GM23338 (cell line): ENCODE results near the gene HMCN2.

Experiments
- CREB1 ChIP-seq: fragments of 250-450 bp; sonication (Bioruptor Pico); IDR thresholded peaks from 2 replicates; pipeline ENCODE4 v1.5.0; 2020; ENCODE audit warnings: low read depth, mild to moderate bottlenecking, moderate library complexity
- ETS1 ChIP-seq: IDR thresholded peaks from 2 replicates; pipeline ENCODE4 v1.6.1; 2016; ENCODE audit warnings: antibody characterized with exemption
- EZH2 ChIP-seq: fragments of 200-600 bp; sonication (generic); IDR thresholded peaks from one replicate; pipeline ENCODE4 v1.8.0; 2017; ENCODE audit warnings: antibody characterized with exemption, mild to moderate bottlenecking, low read depth; ENCODE audit not compliant: unreplicated experiment
- EZH2phosphoT487 ChIP-seq: fragments of 200-600 bp; sonication (generic); IDR thresholded peaks from one replicate; pipeline ENCODE4 v1.8.1; 2018; ENCODE audit warnings: antibody characterized with exemption; ENCODE audit not compliant: unreplicated experiment
- JUNB ChIP-seq: IDR thresholded peaks from one replicate; pipeline ENCODE4 v1.6.1; 2016; ENCODE audit warnings: antibody characterized with exemption; ENCODE audit not compliant: unreplicated experiment
- NANOG ChIP-seq: IDR thresholded peaks from 2 replicates; pipeline ENCODE4 v1.6.1; 2016; ENCODE audit warnings: antibody characterized with exemption, borderline replicate concordance
- POLR2AphosphoS5 ChIP-seq: IDR thresholded peaks from 2 replicates; pipeline ENCODE4 v1.6.1; 2016; ENCODE audit warnings: antibody characterized with exemption, low read depth
- STAT1 ChIP-seq: IDR thresholded peaks from one replicate; pipeline ENCODE4 v1.6.1; 2016; ENCODE audit warnings: antibody characterized with exemption; ENCODE audit not compliant: unreplicated experiment
- ZNF114 ChIP-seq: fragments of 250-450 bp; sonication (Bioruptor Pico); IDR thresholded peaks from 2 replicates; pipeline ENCODE4 v1.5.0; 2020; ENCODE audit warnings: mild to moderate bottlenecking, moderate library complexity
- ZNF331 ChIP-seq: fragments of 250-450 bp; sonication (Bioruptor Pico); IDR thresholded peaks from 2 replicates; pipeline ENCODE4 v1.5.0; 2020; ENCODE audit warnings: low read depth, mild to moderate bottlenecking, moderate library complexity
- TF ChIP-seq, protein P1 (sequence below): IDR thresholded peaks from one replicate; pipeline ENCODE4 v1.6.1; 2018; ENCODE audit warnings: antibody characterized with exemption; ENCODE audit not compliant: unreplicated experiment
- TF ChIP-seq, protein P2 (sequence below), 2 experiments: fragments of 200-600 bp in 1 of 2; sonication (generic) in 1 of 2; conservative IDR thresholded peaks; 2 replicates each; pipeline versions ENCODE4 v1.5.1 to v1.6.1; 2016 to 2017; ENCODE audit warnings: antibody characterized with exemption in 2 of 2, low read depth in 2 of 2, mild to moderate bottlenecking in 2 of 2, moderate library complexity in 1 of 2

- TF ChIP-seq EZH2phosphoT487 (no peak), EZH2 (no peak), POLR2AphosphoS5 (no peak), CREB1 (no peak), ZNF114 (CRISPR knock-in tag) (no peak), STAT1 (no peak), ZNF331 (CRISPR knock-in tag) (no peak), ETS1 (no peak), JUNB (no peak), NANOG (no peak)
- TF ChIP-seq, protein P1, sequence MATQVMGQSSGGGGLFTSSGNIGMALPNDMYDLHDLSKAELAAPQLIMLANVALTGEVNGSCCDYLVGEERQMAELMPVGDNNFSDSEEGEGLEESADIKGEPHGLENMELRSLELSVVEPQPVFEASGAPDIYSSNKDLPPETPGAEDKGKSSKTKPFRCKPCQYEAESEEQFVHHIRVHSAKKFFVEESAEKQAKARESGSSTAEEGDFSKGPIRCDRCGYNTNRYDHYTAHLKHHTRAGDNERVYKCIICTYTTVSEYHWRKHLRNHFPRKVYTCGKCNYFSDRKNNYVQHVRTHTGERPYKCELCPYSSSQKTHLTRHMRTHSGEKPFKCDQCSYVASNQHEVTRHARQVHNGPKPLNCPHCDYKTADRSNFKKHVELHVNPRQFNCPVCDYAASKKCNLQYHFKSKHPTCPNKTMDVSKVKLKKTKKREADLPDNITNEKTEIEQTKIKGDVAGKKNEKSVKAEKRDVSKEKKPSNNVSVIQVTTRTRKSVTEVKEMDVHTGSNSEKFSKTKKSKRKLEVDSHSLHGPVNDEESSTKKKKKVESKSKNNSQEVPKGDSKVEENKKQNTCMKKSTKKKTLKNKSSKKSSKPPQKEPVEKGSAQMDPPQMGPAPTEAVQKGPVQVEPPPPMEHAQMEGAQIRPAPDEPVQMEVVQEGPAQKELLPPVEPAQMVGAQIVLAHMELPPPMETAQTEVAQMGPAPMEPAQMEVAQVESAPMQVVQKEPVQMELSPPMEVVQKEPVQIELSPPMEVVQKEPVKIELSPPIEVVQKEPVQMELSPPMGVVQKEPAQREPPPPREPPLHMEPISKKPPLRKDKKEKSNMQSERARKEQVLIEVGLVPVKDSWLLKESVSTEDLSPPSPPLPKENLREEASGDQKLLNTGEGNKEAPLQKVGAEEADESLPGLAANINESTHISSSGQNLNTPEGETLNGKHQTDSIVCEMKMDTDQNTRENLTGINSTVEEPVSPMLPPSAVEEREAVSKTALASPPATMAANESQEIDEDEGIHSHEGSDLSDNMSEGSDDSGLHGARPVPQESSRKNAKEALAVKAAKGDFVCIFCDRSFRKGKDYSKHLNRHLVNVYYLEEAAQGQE, result no peak
- TF ChIP-seq, protein P2, sequence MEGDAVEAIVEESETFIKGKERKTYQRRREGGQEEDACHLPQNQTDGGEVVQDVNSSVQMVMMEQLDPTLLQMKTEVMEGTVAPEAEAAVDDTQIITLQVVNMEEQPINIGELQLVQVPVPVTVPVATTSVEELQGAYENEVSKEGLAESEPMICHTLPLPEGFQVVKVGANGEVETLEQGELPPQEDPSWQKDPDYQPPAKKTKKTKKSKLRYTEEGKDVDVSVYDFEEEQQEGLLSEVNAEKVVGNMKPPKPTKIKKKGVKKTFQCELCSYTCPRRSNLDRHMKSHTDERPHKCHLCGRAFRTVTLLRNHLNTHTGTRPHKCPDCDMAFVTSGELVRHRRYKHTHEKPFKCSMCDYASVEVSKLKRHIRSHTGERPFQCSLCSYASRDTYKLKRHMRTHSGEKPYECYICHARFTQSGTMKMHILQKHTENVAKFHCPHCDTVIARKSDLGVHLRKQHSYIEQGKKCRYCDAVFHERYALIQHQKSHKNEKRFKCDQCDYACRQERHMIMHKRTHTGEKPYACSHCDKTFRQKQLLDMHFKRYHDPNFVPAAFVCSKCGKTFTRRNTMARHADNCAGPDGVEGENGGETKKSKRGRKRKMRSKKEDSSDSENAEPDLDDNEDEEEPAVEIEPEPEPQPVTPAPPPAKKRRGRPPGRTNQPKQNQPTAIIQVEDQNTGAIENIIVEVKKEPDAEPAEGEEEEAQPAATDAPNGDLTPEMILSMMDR (conservative IDR thresholded peaks at IDR 0.05; ENCODE audit: low read depth in 2 of 2), result no peak
Measured at GRCh38 chr9:130300739-130301138, 35.2 kb downstream of the HMCN2 start.
